ENCODE measurements around the gene NEUROD2.

GRCh38 chr17:39623356-39623950 is 15.7 kb upstream of the NEUROD2 start:
- TF ChIP-seq CTCF (IDR thresholded peaks at IDR 0.05; ENCODE audit: low read depth, low read length, poor library complexity, severe bottlenecking) (peak; percentile 90), EZH2phosphoT487 (IDR thresholded peaks at IDR 0.05; ENCODE audit: borderline replicate concordance, low read length) (no peak)

Measured in DOHH2 (cell line).